Endothelial cell of umbilical vein (primary cell): Measurements from ENCODE around the gene EXO5. TPM values are rescaled to one million over a fixed set of nuclear protein-coding genes. Genes with fewer than 3 reads are reported as not detected.
"Not testable (repeated sequence)": the region's sequence is repeated elsewhere in the genome, so short reads cannot be mapped to it uniquely, and the experiment has no call there.

Experiments
- BruUV-seq: library from RNA; stranded (reverse); fragments of 400-500 nt; replicated peaks from 2 replicates; lab custom pipeline; 2021; lab: Mats Ljungman, UMichigan
- CTCF ChIA-PET: fragments of 300-600, 350-600 bp; sonication (Branson Sonifier 250); formaldehyde crosslinking; loops from one replicate; lab custom pipeline; 2021; ENCODE audit warnings: antibody characterized with exemption, inconsistent platforms; lab: Charles Lee
- POLR2A ChIA-PET: fragments of 300-600, 350-600 bp; sonication (Branson Sonifier 250); formaldehyde crosslinking; loops from one replicate; lab custom pipeline; 2021; ENCODE audit warnings: antibody characterized with exemption, inconsistent platforms; lab: Charles Lee
- DNase-seq: peaks from one replicate; pipeline ENCODE4 v3.0.0-alpha.2; 2011; ENCODE audit warnings: low read depth, low spot score
- FAIRE-seq: peaks from 2 replicates; lab custom pipeline; 2011; peaks lifted over from hg19 to GRCh38; lab: Jason Lieb, UNC
- H2AFZ ChIP-seq: 2 replicates; pipeline ENCODE4 v1.6.0; 2012; ENCODE audit warnings: low read depth, low read length, control low read depth, inconsistent platforms
- H3K27ac ChIP-seq: 2 replicates; pipeline ENCODE4 v1.5.1; 2011; ENCODE audit warnings: low read depth, mild to moderate bottlenecking, control low read depth, low read length, moderate library complexity; ENCODE audit not compliant: insufficient read depth
- H3K27me3 ChIP-seq, 2 experiments: 2 replicates each; pipeline versions ENCODE4 v1.6.0 to v1.6.1; 2011; ENCODE audit warnings: low read length in 2 of 2, mixed read lengths in 1 of 2; ENCODE audit not compliant: control insufficient read depth in 2 of 2, insufficient read depth in 2 of 2
- H3K36me3 ChIP-seq, 2 experiments: 2 replicates in 1 of 2; 3 replicates in 1 of 2; pipeline ENCODE4 v1.5.1; 2011; ENCODE audit warnings: low read length in 2 of 2, mild to moderate bottlenecking in 1 of 2, moderate library complexity in 1 of 2; ENCODE audit not compliant: control insufficient read depth in 2 of 2, insufficient read depth in 2 of 2; ENCODE audit errors: extremely low read depth in 1 of 2
- H3K4me1 ChIP-seq: 3 replicates; pipeline ENCODE4 v1.5.1; 2011; ENCODE audit warnings: mild to moderate bottlenecking, low read length; ENCODE audit not compliant: control insufficient read depth, insufficient read depth; ENCODE audit errors: extremely low read depth
- H3K4me2 ChIP-seq: 2 replicates; pipeline ENCODE4 v1.6.1; 2011; ENCODE audit warnings: low read length, control low read depth, mixed read lengths; ENCODE audit not compliant: insufficient read depth
- H3K4me3 ChIP-seq, 3 experiments: fragments of 200-600 bp in 1 of 3; sonication (generic), shearing (Covaris generic) in 1 of 3; replicated peaks in 1 of 3; 2 replicates each; pipeline ENCODE4 v1.5.1; 2011 to 2016; ENCODE audit warnings: control low read depth in 3 of 3, low read length in 3 of 3, mild to moderate bottlenecking in 2 of 3, inconsistent platforms in 1 of 3, low read depth in 1 of 3, moderate library complexity in 1 of 3; ENCODE audit not compliant: insufficient read depth in 1 of 3
- H3K79me2 ChIP-seq: 2 replicates; pipeline ENCODE4 v1.6.0; 2012; ENCODE audit warnings: low read length, inconsistent platforms; ENCODE audit not compliant: control insufficient read depth, insufficient read depth
- H3K9ac ChIP-seq: replicated peaks from 2 replicates; pipeline ENCODE3; 2011; ENCODE audit warnings: low read length, control low read depth; ENCODE audit not compliant: insufficient read depth; ENCODE audit errors: extremely low read depth
- H3K9me1 ChIP-seq: replicated peaks from 3 replicates; pipeline ENCODE4 v1.6.0; 2011; ENCODE audit warnings: mild to moderate bottlenecking, low read length; ENCODE audit not compliant: control insufficient read depth, insufficient read depth; ENCODE audit errors: extremely low read depth
- H3K9me3 ChIP-seq: replicated peaks from 2 replicates; pipeline ENCODE4 v1.5.1; 2012; ENCODE audit warnings: low read length, inconsistent platforms; ENCODE audit not compliant: control insufficient read depth, insufficient read depth
- H4K20me1 ChIP-seq: replicated peaks from 2 replicates; pipeline ENCODE3; 2011; ENCODE audit warnings: mild to moderate bottlenecking, low read length; ENCODE audit not compliant: control insufficient read depth, insufficient read depth; ENCODE audit errors: extremely low read depth
- EZH2 ChIP-seq: IDR thresholded peaks from 2 replicates; pipeline ENCODE4 v1.6.1; 2012; ENCODE audit warnings: borderline replicate concordance, low read depth, mild to moderate bottlenecking, moderate library complexity, low read length, inconsistent platforms; ENCODE audit not compliant: severe bottlenecking
- FOS ChIP-seq: IDR thresholded peaks from 2 replicates; pipeline ENCODE4 v1.6.1; 2011; ENCODE audit warnings: mild to moderate bottlenecking, low read length, moderate library complexity, borderline replicate concordance; ENCODE audit not compliant: insufficient read depth
- GATA2 ChIP-seq: IDR thresholded peaks from 2 replicates; pipeline ENCODE4 v1.7.0; 2011; ENCODE audit warnings: low read depth, mild to moderate bottlenecking, moderate library complexity, mixed read lengths, low read length; ENCODE audit not compliant: insufficient read length, insufficient read depth
- JUN ChIP-seq: IDR thresholded peaks from 2 replicates; pipeline ENCODE4 v1.6.1; 2011; ENCODE audit warnings: borderline replicate concordance, low read depth; ENCODE audit not compliant: insufficient read length, insufficient read depth
- MAX ChIP-seq: IDR thresholded peaks from 2 replicates; pipeline ENCODE4 v1.6.1; 2011; ENCODE audit not compliant: insufficient read depth, insufficient read length
- MYC ChIP-seq: IDR thresholded peaks from one replicate; pipeline ENCODE4 v1.6.1; 2011; ENCODE audit warnings: mild to moderate bottlenecking, low read depth, low read length
- POLR2A ChIP-seq: IDR thresholded peaks from 2 replicates; pipeline ENCODE4 v1.6.1; 2012; ENCODE audit warnings: low read depth, mild to moderate bottlenecking, control low read depth, low read length
- POLR2AphosphoS5 ChIP-seq: IDR thresholded peaks from 2 replicates; pipeline ENCODE4 v1.6.1; 2012; ENCODE audit warnings: low read depth, mild to moderate bottlenecking, control low read depth, low read length, moderate library complexity; ENCODE audit not compliant: insufficient read depth
- dilution Hi-C: fragments of 300-500 bp; cut with MboI; formaldehyde crosslinking; loops from one replicate; pipeline ENCODE4 v1.15.0; 2019; ENCODE audit warnings: low sequenced_read_pairs; ENCODE audit not compliant: extremely low pct_ligation_motif_present
- intact Hi-C: fragments of 100-400 bp; cut with micrococcal nuclease; formaldehyde crosslinking; loops from one replicate; pipeline ENCODE4 v1.10.0; 2022
- polyA plus RNA-seq, 4 experiments: library from polyadenylated mRNA; depleted of rRNA in 3 of 4; stranded (reverse) in 3 of 4; unstranded in 1 of 4; fragments of >200 nt; gene quantifications; 2 replicates each; pipeline versions ENCODE4 v1.2.1 to v1.2.3, GENCODE V29; 2011 to 2012; ENCODE audit warnings: missing spikeins in 1 of 4
- total RNA-seq: library from RNA; stranded (reverse); gene quantifications from 2 replicates; pipeline ENCODE4 v1.2.3, GENCODE V29; 2021
- TF ChIP-seq, protein P1 (sequence below), 2 donors: IDR thresholded peaks; 1 replicate in 1 of 2; 2 replicates in 1 of 2; pipeline ENCODE4 v1.5.1; 2011; ENCODE audit warnings: low read length in 2 of 2, mild to moderate bottlenecking in 2 of 2, moderate library complexity in 2 of 2, control low read depth in 1 of 2, inconsistent platforms in 1 of 2, low read depth in 1 of 2; ENCODE audit not compliant: insufficient read depth in 1 of 2; ENCODE audit errors: extremely low read depth in 1 of 2

Gene EXO5
- total and polyA plus RNA-seq, 2 donors (not counting 3 experiments of a cell fraction or from before 2014, with no cell fraction given), result 7.0 to 13.0 TPM

GRCh38 chr1:40553017-40553416, 44.5 kb downstream of the EXO5 start:
- no peak overlapping the region for H2AFZ ChIP-seq
- no peaks in the 10 kb centered on the region for H3K9me1 ChIP-seq
- TF ChIP-seq MAX (no peak), JUN (no peak), FOS (no peak), GATA2 (no peak), POLR2AphosphoS5 (no peak), POLR2A (no peak), MYC (no peak), EZH2 (no peak)
- TF ChIP-seq, protein P1, sequence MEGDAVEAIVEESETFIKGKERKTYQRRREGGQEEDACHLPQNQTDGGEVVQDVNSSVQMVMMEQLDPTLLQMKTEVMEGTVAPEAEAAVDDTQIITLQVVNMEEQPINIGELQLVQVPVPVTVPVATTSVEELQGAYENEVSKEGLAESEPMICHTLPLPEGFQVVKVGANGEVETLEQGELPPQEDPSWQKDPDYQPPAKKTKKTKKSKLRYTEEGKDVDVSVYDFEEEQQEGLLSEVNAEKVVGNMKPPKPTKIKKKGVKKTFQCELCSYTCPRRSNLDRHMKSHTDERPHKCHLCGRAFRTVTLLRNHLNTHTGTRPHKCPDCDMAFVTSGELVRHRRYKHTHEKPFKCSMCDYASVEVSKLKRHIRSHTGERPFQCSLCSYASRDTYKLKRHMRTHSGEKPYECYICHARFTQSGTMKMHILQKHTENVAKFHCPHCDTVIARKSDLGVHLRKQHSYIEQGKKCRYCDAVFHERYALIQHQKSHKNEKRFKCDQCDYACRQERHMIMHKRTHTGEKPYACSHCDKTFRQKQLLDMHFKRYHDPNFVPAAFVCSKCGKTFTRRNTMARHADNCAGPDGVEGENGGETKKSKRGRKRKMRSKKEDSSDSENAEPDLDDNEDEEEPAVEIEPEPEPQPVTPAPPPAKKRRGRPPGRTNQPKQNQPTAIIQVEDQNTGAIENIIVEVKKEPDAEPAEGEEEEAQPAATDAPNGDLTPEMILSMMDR (IDR thresholded peaks at IDR 0.05; ENCODE audit: extremely low read depth in 1 of 2, insufficient read depth in 1 of 2, low read depth in 1 of 2, low read length in 2 of 2), result no peak
- H3K4me3 ChIP-seq, result no peak overlapping the region
- H4K20me1 ChIP-seq, result no peaks in the 10 kb centered on the region
- ChIA-PET CTCF (interaction anchor here (2.5 kb wide), 1 partner anchor 21 kb away, joined by 8 read pairs; the partner anchor contains the start of gene ZNF684), POLR2A (no interaction called here)
- dilution Hi-C loops (no loop called here), intact Hi-C loops (no loop called here)
- H3K9me3 ChIP-seq, result no peaks in the 10 kb centered on the region
- no peak overlapping the region for H3K27ac ChIP-seq
- no peaks in the 10 kb centered on the region for H3K79me2 ChIP-seq
- FAIRE-seq, result no peak
- H3K4me1 ChIP-seq, result no peaks in the 10 kb centered on the region
- H3K4me2 ChIP-seq, result no peak overlapping the region
- no TSS peak for BruUV-seq
- H3K27me3 ChIP-seq, result no peaks in the 10 kb centered on the region
- DNase-seq, result no peak
- H3K9ac ChIP-seq, result no peak overlapping the region
- no peaks in the 10 kb centered on the region for H3K36me3 ChIP-seq

DNA sequence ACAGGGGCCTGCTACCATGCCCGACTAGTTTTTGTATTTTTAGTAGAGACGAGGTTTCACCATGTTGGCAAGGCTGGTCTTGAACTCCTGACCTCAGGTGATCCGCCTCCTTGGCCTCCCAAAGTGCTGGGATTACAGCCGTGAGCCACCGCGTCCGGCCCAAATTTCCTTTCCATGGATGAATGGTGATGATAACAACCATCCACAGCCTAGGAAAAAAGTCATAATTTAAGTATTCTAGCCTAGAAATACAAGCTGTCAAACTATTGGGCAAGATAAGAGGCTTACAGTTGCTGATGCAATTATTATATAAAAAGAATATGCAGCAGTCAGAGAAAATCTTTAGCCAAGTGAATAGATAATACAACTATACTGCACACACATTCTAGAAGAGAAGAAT, 46.2 kb downstream of the EXO5 start:
- H3K4me3 ChIP-seq, POLR2A ChIA-PET, dilution Hi-C loops, H3K4me1 ChIP-seq, H2AFZ ChIP-seq, intact Hi-C loops, BruUV-seq, H3K9me1 ChIP-seq, H3K4me2 ChIP-seq, H3K27ac ChIP-seq, H3K36me3 ChIP-seq, H4K20me1 ChIP-seq, H3K9ac ChIP-seq, DNase-seq, FAIRE-seq, H3K9me3 ChIP-seq, H3K79me2 ChIP-seq, H3K27me3 ChIP-seq: not testable (repeated sequence)
- CTCF ChIA-PET, result interaction anchor here (0.7 kb wide), 1 partner anchor 695 kb away, joined by 3 read pairs; no protein-coding TSS in a partner anchor
